T-helper 2 cell treated with Interferon-gamma antibody and Interleukin-4, amounts not matched to agents 5 μg/mL and 100 μg/mL, for 36 hours (primary cell): Measurements from ENCODE around the gene PRSS50.

Experiments
- DNase-seq: peaks from one replicate; pipeline ENCODE4 v3.0.0; 2021; ENCODE audit warnings: low spot score
- H3K27ac Mint-ChIP-seq: one replicate; pipeline ENCODE4 v1.8.0; 2021; ENCODE audit warnings: mild to moderate bottlenecking, mixed read lengths
- H3K27me3 Mint-ChIP-seq: one replicate; pipeline ENCODE4 v1.8.0; 2021; ENCODE audit warnings: low read depth, mixed read lengths
- H3K36me3 Mint-ChIP-seq: one replicate; pipeline ENCODE4 v1.8.0; 2021; ENCODE audit warnings: low read depth, mixed read lengths
- H3K4me1 Mint-ChIP-seq: one replicate; pipeline ENCODE4 v1.8.0; 2021; ENCODE audit warnings: low read depth, mixed read lengths
- H3K4me3 Mint-ChIP-seq: one replicate; pipeline ENCODE4 v1.8.0; 2022; ENCODE audit warnings: mild to moderate bottlenecking, moderate library complexity, mixed read lengths
- H3K9me3 Mint-ChIP-seq: one replicate; pipeline ENCODE4 v1.8.0; 2021; ENCODE audit warnings: mixed read lengths

PRSS50 gene

GRCh38 chr3:46679681-46680080, 38.0 kb downstream of the PRSS50 start:
- Mint-ChIP-seq H3K27ac (no peak overlapping the region), H3K27me3 (no peaks in the 10 kb centered on the region), H3K36me3 (no peaks in the 10 kb centered on the region), H3K4me3 (no peak overlapping the region), H3K9me3 (no peaks in the 10 kb centered on the region), H3K4me1 (no peaks in the 10 kb centered on the region)
- no peak for DNase-seq

DNA sequence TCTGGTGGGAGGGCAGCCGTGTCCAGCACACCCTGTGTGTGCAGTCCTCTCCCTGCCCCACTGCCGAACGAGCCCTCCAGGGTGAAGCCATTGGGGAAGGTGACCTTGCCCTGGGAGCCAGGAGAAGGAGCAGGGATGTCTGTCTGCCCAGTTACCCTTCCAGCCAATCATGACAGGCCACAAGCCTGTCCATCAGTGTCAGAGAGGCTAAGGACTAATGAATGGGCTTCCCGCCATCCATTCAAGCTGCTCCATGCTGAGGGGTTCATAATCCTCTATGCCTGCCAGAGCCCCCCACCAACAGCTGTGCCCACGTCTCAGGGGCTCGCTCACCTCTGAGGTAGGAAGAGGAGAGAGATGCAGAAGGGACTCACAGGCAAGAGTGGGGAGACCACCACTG, 39.4 kb downstream of the PRSS50 start:
- H3K27ac Mint-ChIP-seq: no peak overlapping the region
- no peak for DNase-seq
- no peaks in the 10 kb centered on the region for H3K36me3 Mint-ChIP-seq
- H3K4me3 Mint-ChIP-seq: no peak overlapping the region
- no peaks in the 10 kb centered on the region for H3K27me3 Mint-ChIP-seq
- no peaks in the 10 kb centered on the region for H3K4me1 Mint-ChIP-seq
- H3K9me3 Mint-ChIP-seq: no peaks in the 10 kb centered on the region

- no peak for DNase-seq
- no peaks in the 10 kb centered on the region for H3K36me3 Mint-ChIP-seq
- no peak overlapping the region for H3K27ac Mint-ChIP-seq
- no peaks in the 10 kb centered on the region for H3K9me3 Mint-ChIP-seq
- H3K27me3 Mint-ChIP-seq: no peaks in the 10 kb centered on the region
- H3K4me3 Mint-ChIP-seq: no peak overlapping the region
- no peaks in the 10 kb centered on the region for H3K4me1 Mint-ChIP-seq
Observed at GRCh38 chr3:46677411-46677726, 40.3 kb downstream of the PRSS50 start.

DNA sequence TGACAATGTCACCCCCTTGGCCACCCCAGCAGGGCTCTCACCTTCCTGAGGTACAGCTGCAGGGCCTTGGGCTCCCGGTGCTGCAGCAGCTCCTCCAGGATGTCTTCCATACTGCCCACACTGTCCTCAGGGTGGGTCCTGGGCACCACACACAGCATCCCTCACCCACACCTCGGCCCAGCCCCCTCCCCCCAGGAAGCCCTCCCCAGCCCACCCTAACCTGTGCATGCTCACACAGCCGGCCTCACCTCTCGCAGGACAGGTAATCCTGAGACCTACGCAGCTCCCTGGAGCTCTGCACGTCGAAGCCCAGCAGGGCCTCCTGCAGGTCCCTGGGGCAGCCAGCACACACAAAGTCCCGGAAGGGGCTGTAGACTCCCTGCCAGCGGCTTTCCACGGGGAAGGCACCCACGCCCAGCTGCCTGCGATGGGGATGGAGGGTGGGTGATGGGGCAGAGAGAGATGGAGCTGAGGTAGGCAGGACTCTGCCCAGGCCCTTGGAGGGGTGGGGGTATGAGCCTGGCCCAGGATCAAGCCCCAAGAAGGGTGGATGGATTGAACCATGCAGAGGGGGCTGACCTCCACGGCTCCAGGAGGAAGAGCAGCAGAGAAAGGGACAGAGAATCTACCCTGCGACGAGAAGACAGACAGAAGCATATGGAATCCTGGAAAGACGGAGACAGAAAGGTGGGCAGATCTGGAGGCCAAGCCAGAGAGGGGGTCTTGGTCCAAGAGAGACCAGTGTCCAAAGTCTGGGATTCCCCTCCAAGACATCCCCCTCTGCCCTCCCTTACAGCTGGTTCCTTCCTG, 40.9 kb downstream of the PRSS50 start:
- H3K9me3 Mint-ChIP-seq: no peaks in the 10 kb centered on the region
- H3K36me3 Mint-ChIP-seq: no peaks in the 10 kb centered on the region
- H3K27me3 Mint-ChIP-seq: no peaks in the 10 kb centered on the region
- no peaks in the 10 kb centered on the region for H3K4me1 Mint-ChIP-seq
- no peak overlapping the region for H3K4me3 Mint-ChIP-seq
- no peak for DNase-seq
- no peak overlapping the region for H3K27ac Mint-ChIP-seq

DNA sequence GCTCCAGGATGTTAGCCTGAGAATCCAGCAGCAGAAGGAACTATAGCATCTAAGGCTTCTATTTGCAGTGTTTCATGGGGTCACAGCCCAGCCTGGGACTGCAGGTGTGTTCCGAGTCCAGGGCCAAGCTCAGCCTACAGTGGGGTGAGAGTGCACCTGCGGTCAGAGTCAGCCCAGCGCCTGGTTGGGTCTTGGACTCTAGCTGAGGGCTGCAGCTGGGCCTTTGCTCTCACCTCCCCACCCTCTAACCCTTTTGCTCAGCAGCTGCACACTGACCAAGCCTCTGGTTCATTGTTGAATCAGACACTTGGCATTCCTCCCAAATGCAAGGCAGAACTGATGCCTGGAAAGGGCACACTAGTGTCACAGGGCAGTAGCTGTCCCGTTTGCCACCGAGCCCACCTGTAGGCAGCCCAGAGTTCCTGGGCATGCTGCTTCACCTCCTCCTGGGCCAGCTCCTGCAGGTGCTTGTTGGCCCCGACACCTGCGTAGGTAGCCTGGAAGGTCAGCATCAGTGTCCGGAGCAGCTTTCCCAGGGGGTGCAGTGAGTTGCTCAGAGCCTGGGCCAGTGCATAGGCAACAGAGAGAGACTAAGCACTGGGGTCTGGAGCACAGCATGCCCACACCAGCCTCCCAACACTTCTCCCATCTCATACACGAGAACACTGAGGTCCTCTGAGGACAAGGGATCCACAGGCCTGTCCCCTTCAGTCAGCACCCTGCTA, 41.7 kb downstream of the PRSS50 start:
- Mint-ChIP-seq H3K4me1 (no peaks in the 10 kb centered on the region), H3K36me3 (no peaks in the 10 kb centered on the region), H3K27ac (no peak overlapping the region), H3K27me3 (no peaks in the 10 kb centered on the region), H3K9me3 (no peaks in the 10 kb centered on the region), H3K4me3 (no peak overlapping the region)
- no peak for DNase-seq

GRCh38 chr3:46675426-46675825, 42.2 kb downstream of the PRSS50 start:
- Mint-ChIP-seq H3K4me3 (no peak overlapping the region), H3K36me3 (no peaks in the 10 kb centered on the region), H3K4me1 (no peaks in the 10 kb centered on the region), H3K27me3 (no peaks in the 10 kb centered on the region), H3K9me3 (no peaks in the 10 kb centered on the region), H3K27ac (no peak overlapping the region)
- no peak for DNase-seq

GRCh38 chr3:46674031-46674845, 43.4 kb downstream of the PRSS50 start:
- no peak for DNase-seq

DNA sequence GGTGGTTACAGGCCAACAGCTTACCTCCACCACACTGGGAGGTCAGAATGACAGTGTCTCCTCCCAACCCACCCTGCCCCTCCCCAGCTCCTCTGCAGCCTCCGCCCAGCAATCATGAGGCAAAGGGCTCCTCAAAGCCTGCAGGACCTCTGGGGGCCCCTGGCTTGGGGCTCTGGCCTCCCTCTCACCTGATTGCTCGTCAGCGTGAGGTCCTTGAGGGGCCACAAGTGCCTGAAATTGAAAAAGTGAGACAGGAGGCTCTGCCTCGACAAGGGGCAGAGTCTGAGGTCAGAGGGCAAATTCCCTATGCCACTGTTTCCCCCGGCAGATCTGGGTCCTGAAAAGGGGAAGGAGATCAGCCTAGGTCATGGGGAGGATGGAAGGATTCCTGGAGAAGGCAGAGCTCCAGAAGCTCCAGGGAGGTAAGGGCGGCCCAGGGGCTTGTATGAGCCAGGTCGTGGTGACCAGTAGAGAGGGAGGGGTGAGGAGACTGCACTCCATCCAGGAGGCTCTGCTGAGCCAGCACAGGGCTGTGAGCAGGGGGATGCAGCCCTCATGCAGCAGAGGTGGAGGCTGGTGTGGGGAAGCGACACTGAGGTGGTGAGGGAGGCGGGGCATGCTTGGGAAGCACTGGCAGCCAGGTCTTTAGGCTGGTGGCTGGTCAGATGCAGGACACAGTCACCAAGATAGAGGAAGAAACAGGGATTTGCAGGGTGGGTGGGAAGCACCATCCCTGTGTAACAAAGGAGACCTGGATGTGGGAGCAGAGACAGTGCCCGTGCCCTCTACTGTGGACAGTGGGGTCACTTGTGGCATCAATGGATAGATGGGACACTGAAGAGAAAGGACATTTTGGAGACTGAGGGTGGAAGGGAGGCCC, 44.3 kb downstream of the PRSS50 start:
- H3K27ac Mint-ChIP-seq: no peak overlapping the region
- H3K4me1 Mint-ChIP-seq: no peaks in the 10 kb centered on the region
- no peaks in the 10 kb centered on the region for H3K36me3 Mint-ChIP-seq
- no peak for DNase-seq
- no peaks in the 10 kb centered on the region for H3K27me3 Mint-ChIP-seq
- no peak overlapping the region for H3K4me3 Mint-ChIP-seq
- no peaks in the 10 kb centered on the region for H3K9me3 Mint-ChIP-seq

More at GRCh38 chr3:46674031-46674845, 43.4 kb downstream of the PRSS50 start:
- no peaks in the 10 kb centered on the region for H3K27me3 Mint-ChIP-seq
- no peaks in the 10 kb centered on the region for H3K36me3 Mint-ChIP-seq
- H3K9me3 Mint-ChIP-seq: no peaks in the 10 kb centered on the region
- H3K4me3 Mint-ChIP-seq: no peak overlapping the region
- H3K27ac Mint-ChIP-seq: no peak overlapping the region
- H3K4me1 Mint-ChIP-seq: no peaks in the 10 kb centered on the region

DNA sequence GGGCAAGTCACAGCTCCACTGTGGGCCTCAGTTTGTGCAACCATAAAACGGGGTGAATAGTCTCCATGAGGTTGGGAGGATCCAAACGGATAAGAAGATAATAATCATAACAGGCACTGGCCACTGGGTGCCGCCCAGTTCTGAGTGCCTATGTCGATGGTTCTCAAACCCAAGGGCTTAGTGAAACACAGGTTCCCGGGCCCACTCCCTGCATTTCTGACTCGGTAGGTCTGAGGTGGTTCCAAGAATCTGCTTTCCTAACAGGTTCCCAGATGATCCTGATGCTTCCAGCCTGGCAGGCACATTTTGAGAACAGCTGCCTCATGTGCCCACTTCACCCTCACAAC, 45.3 kb downstream of the PRSS50 start:
- Mint-ChIP-seq H3K4me1 (no peaks in the 10 kb centered on the region), H3K4me3 (no peak overlapping the region), H3K27ac (no peak overlapping the region), H3K36me3 (no peaks in the 10 kb centered on the region), H3K27me3 (no peaks in the 10 kb centered on the region), H3K9me3 (no peaks in the 10 kb centered on the region)
- DNase-seq: no peak

- H3K4me1 Mint-ChIP-seq: no peaks in the 10 kb centered on the region
- DNase-seq: no peak
- H3K4me3 Mint-ChIP-seq: no peak overlapping the region
- H3K36me3 Mint-ChIP-seq: no peaks in the 10 kb centered on the region
- no peaks in the 10 kb centered on the region for H3K9me3 Mint-ChIP-seq
- no peak overlapping the region for H3K27ac Mint-ChIP-seq
- no peaks in the 10 kb centered on the region for H3K27me3 Mint-ChIP-seq
Observed at GRCh38 chr3:46671541-46672348, 45.9 kb downstream of the PRSS50 start.

- H3K27me3 Mint-ChIP-seq: no peaks in the 10 kb centered on the region
- no peak overlapping the region for H3K4me3 Mint-ChIP-seq
- no peak overlapping the region for H3K27ac Mint-ChIP-seq
- H3K36me3 Mint-ChIP-seq: no peaks in the 10 kb centered on the region
- H3K9me3 Mint-ChIP-seq: no peaks in the 10 kb centered on the region
- H3K4me1 Mint-ChIP-seq: no peaks in the 10 kb centered on the region
- DNase-seq: no peak
Observed at GRCh38 chr3:46670891-46671427, 46.7 kb downstream of the PRSS50 start.

GRCh38 chr3:46670000-46670890, 47.4 kb downstream of the PRSS50 start:
- H3K4me1 Mint-ChIP-seq: no peaks in the 10 kb centered on the region
- no peak overlapping the region for H3K27ac Mint-ChIP-seq
- H3K4me3 Mint-ChIP-seq: no peak overlapping the region
- no peak for DNase-seq
- H3K9me3 Mint-ChIP-seq: no peaks in the 10 kb centered on the region
- H3K36me3 Mint-ChIP-seq: no peaks in the 10 kb centered on the region
- no peaks in the 10 kb centered on the region for H3K27me3 Mint-ChIP-seq
